ENCODE data around the gene AKT3. TPM values are rescaled to one million over a fixed set of nuclear protein-coding genes. Genes with fewer than 3 reads are reported as not detected.

Gene AKT3
- total and polyA plus RNA-seq, 2 experiments from 2014 or later, result 4.5 to 18.5 TPM

DNA sequence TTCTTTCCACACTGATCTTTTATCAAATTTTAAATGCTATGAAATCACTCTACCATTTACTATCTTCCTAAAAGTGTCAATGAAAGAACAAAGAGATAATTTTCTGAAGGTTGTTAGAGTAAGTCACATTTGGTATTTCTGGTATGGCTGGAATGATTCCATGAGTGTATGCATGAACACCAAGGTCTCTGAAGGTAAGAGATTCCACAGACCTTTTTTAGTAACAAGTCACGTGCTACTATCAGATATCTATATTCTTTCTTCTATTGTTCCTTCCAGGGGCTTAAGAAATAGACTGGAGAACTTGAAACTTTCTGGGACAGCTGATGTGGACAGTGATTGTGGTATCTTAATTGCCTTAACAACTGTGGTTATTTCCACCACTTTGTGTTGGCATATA is 329.2 kb downstream of the AKT3 start:
- Histone ChIP-seq H3K4me3 (no peak overlapping the region), H3K27me3 (ENCODE audit: insufficient read depth) (no peaks in the 10 kb centered on the region), H3K4me2 (no peak overlapping the region), H2AFZ (no peak overlapping the region), H3K4me1 (ENCODE audit: insufficient read depth) (0 out of 2 replicates have a peak, but pooled peaks cover 3% of the 10 kb centered on the region), H3K9me2 (ENCODE audit: insufficient read depth) (no peaks in the 10 kb centered on the region), H3K36me3 (ENCODE audit: insufficient read depth) (no peaks in the 10 kb centered on the region), H3K27ac (ENCODE audit: low read depth) (no peak overlapping the region), H4K20me1 (replicated peaks; ENCODE audit: insufficient read depth) (no peaks in the 10 kb centered on the region), H3F3A (replicated peaks; ENCODE audit: low read depth) (no peaks in the 10 kb centered on the region), H3K79me2 (replicated peaks; ENCODE audit: insufficient read depth) (no peaks in the 10 kb centered on the region)
- H3K36me3 Mint-ChIP-seq (ENCODE audit: low read depth), result peaks cover 25% of the 10 kb centered on the region; the same call in 2 of the 3 replicates
- H3K27me3 Mint-ChIP-seq (ENCODE audit: insufficient read depth, low read depth, poor library complexity), result no peaks in the 10 kb centered on the region
- peaks cover 13% of the 10 kb centered on the region for H3K9me3 Mint-ChIP-seq
- ATAC-seq (no peak), DNase-seq (ENCODE audit: low spot score) (no peak)
- H3K4me1 Mint-ChIP-seq, result peaks cover 16% of the 10 kb centered on the region
- H3K4me3 Mint-ChIP-seq, result no peak overlapping the region
- TF ChIP-seq, protein P1, sequence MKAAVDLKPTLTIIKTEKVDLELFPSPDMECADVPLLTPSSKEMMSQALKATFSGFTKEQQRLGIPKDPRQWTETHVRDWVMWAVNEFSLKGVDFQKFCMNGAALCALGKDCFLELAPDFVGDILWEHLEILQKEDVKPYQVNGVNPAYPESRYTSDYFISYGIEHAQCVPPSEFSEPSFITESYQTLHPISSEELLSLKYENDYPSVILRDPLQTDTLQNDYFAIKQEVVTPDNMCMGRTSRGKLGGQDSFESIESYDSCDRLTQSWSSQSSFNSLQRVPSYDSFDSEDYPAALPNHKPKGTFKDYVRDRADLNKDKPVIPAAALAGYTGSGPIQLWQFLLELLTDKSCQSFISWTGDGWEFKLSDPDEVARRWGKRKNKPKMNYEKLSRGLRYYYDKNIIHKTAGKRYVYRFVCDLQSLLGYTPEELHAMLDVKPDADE (IDR thresholded peaks at IDR 0.05), result no peak
- TF ChIP-seq EZH2 (IDR thresholded peaks at IDR 0.05; ENCODE audit: low read depth, unreplicated experiment) (no peak), ZNF114 (CRISPR knock-in tag; IDR thresholded peaks at IDR 0.05) (no peak), STAT1 (IDR thresholded peaks at IDR 0.05; ENCODE audit: unreplicated experiment) (no peak), JUNB (IDR thresholded peaks at IDR 0.05; ENCODE audit: unreplicated experiment) (no peak)
- no peak overlapping the region for H3K27ac Mint-ChIP-seq

DNA sequence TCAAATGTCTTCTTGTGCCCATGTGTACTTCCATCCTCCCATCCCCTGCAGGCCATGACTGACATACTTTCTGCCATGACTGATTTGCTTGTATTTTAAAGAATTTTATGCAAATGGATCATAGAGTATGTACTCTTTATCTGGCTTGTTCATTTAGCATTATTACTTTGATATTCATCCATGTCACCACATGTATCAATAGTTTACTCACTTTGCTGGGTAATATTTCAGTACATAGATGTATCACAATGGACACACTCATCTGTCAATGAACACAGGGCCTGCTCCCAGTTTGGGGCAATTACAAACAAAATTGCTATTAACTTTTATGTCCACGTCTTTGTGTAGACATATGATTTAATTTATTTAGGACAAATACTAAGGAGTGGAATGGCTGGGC is 335.1 kb downstream of the AKT3 start:
- Histone ChIP-seq H3K4me1 (ENCODE audit: insufficient read depth) (peaks cover 4% of the 10 kb centered on the region; the same call in 1 of the 2 replicates), H3K9me2 (ENCODE audit: insufficient read depth) (no peaks in the 10 kb centered on the region), H3K27ac (ENCODE audit: low read depth) (no peak overlapping the region), H3F3A (replicated peaks; ENCODE audit: low read depth) (no peaks in the 10 kb centered on the region), H2AFZ (no peak overlapping the region), H3K79me2 (replicated peaks; ENCODE audit: insufficient read depth) (no peaks in the 10 kb centered on the region), H3K36me3 (ENCODE audit: insufficient read depth) (no peaks in the 10 kb centered on the region), H3K4me3 (no peak overlapping the region), H4K20me1 (replicated peaks; ENCODE audit: insufficient read depth) (no peaks in the 10 kb centered on the region), H3K4me2 (no peak overlapping the region), H3K27me3 (ENCODE audit: insufficient read depth) (no peaks in the 10 kb centered on the region)
- peaks cover 23% of the 10 kb centered on the region for H3K36me3 Mint-ChIP-seq (ENCODE audit: low read depth)
- H3K9me3 Mint-ChIP-seq, result peaks cover 10% of the 10 kb centered on the region
- H3K4me3 Mint-ChIP-seq, result no peak overlapping the region
- ATAC-seq (no peak), DNase-seq (ENCODE audit: low spot score) (no peak)
- H3K4me1 Mint-ChIP-seq, result peaks cover 16% of the 10 kb centered on the region
- H3K27ac Mint-ChIP-seq, result no peak overlapping the region
- peaks cover 2% of the 10 kb centered on the region for H3K27me3 Mint-ChIP-seq (ENCODE audit: insufficient read depth, low read depth, poor library complexity)
- TF ChIP-seq, protein P2, sequence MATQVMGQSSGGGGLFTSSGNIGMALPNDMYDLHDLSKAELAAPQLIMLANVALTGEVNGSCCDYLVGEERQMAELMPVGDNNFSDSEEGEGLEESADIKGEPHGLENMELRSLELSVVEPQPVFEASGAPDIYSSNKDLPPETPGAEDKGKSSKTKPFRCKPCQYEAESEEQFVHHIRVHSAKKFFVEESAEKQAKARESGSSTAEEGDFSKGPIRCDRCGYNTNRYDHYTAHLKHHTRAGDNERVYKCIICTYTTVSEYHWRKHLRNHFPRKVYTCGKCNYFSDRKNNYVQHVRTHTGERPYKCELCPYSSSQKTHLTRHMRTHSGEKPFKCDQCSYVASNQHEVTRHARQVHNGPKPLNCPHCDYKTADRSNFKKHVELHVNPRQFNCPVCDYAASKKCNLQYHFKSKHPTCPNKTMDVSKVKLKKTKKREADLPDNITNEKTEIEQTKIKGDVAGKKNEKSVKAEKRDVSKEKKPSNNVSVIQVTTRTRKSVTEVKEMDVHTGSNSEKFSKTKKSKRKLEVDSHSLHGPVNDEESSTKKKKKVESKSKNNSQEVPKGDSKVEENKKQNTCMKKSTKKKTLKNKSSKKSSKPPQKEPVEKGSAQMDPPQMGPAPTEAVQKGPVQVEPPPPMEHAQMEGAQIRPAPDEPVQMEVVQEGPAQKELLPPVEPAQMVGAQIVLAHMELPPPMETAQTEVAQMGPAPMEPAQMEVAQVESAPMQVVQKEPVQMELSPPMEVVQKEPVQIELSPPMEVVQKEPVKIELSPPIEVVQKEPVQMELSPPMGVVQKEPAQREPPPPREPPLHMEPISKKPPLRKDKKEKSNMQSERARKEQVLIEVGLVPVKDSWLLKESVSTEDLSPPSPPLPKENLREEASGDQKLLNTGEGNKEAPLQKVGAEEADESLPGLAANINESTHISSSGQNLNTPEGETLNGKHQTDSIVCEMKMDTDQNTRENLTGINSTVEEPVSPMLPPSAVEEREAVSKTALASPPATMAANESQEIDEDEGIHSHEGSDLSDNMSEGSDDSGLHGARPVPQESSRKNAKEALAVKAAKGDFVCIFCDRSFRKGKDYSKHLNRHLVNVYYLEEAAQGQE (IDR thresholded peaks at IDR 0.05; ENCODE audit: unreplicated experiment), result no peak
- TF ChIP-seq, protein P3, sequence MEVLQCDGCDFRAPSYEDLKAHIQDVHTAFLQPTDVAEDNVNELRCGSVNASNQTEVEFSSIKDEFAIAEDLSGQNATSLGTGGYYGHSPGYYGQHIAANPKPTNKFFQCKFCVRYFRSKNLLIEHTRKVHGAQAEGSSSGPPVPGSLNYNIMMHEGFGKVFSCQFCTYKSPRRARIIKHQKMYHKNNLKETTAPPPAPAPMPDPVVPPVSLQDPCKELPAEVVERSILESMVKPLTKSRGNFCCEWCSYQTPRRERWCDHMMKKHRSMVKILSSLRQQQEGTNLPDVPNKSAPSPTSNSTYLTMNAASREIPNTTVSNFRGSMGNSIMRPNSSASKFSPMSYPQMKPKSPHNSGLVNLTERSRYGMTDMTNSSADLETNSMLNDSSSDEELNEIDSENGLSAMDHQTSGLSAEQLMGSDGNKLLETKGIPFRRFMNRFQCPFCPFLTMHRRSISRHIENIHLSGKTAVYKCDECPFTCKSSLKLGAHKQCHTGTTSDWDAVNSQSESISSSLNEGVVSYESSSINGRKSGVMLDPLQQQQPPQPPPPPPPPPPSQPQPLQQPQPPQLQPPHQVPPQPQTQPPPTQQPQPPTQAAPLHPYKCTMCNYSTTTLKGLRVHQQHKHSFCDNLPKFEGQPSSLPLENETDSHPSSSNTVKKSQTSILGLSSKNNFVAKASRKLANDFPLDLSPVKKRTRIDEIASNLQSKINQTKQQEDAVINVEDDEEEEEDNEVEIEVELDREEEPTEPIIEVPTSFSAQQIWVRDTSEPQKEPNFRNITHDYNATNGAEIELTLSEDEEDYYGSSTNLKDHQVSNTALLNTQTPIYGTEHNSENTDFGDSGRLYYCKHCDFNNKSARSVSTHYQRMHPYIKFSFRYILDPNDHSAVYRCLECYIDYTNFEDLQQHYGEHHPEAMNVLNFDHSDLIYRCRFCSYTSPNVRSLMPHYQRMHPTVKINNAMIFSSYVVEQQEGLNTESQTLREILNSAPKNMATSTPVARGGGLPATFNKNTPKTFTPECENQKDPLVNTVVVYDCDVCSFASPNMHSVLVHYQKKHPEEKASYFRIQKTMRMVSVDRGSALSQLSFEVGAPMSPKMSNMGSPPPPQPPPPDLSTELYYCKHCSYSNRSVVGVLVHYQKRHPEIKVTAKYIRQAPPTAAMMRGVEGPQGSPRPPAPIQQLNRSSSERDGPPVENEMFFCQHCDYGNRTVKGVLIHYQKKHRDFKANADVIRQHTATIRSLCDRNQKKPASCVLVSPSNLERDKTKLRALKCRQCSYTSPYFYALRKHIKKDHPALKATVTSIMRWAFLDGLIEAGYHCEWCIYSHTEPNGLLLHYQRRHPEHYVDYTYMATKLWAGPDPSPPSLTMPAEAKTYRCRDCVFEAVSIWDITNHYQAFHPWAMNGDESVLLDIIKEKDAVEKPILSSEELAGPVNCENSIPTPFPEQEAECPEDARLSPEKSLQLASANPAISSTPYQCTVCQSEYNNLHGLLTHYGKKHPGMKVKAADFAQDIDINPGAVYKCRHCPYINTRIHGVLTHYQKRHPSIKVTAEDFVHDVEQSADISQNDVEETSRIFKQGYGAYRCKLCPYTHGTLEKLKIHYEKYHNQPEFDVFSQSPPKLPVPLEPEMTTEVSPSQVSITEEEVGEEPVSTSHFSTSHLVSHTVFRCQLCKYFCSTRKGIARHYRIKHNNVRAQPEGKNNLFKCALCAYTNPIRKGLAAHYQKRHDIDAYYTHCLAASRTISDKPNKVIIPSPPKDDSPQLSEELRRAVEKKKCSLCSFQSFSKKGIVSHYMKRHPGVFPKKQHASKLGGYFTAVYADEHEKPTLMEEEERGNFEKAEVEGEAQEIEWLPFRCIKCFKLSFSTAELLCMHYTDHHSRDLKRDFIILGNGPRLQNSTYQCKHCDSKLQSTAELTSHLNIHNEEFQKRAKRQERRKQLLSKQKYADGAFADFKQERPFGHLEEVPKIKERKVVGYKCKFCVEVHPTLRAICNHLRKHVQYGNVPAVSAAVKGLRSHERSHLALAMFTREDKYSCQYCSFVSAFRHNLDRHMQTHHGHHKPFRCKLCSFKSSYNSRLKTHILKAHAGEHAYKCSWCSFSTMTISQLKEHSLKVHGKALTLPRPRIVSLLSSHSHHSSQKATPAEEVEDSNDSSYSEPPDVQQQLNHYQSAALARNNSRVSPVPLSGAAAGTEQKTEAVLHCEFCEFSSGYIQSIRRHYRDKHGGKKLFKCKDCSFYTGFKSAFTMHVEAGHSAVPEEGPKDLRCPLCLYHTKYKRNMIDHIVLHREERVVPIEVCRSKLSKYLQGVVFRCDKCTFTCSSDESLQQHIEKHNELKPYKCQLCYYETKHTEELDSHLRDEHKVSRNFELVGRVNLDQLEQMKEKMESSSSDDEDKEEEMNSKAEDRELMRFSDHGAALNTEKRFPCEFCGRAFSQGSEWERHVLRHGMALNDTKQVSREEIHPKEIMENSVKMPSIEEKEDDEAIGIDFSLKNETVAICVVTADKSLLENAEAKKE (CRISPR knock-in tag; IDR thresholded peaks at IDR 0.05), result no peak
- TF ChIP-seq STAT1 (IDR thresholded peaks at IDR 0.05; ENCODE audit: unreplicated experiment) (no peak), NANOG (IDR thresholded peaks at IDR 0.05; ENCODE audit: borderline replicate concordance) (no peak), ZNF114 (CRISPR knock-in tag; IDR thresholded peaks at IDR 0.05) (no peak)
- TF ChIP-seq, protein P1 (IDR thresholded peaks at IDR 0.05), result no peak

Data from GM23338 (cell line).